HepG2 (cell line): ENCODE results near the gene STK40. TPM values are rescaled to one million over a fixed set of nuclear protein-coding genes. Genes with fewer than 3 reads are reported as not detected.
A peak's percentile ranks its signal among the peaks of the same experiment; 100 is the strongest.

ENCODE experiments used
- CREB1 ChIP-seq, 2 experiments: fragments of 450-650 bp in 1 of 2; IDR thresholded peaks; 2 replicates each; pipeline ENCODE4 v1.6.1; 2016 to 2017; ENCODE audit warnings: control low read depth in 1 of 2, mild to moderate bottlenecking in 1 of 2, missing compliant biosample characterization in 1 of 2, missing genetic modification characterization in 1 of 2
- CREM ChIP-seq, 2 experiments: sonication (generic) in 1 of 2; formaldehyde crosslinking in 1 of 2; IDR thresholded peaks; 2 replicates each; pipeline versions ENCODE4 v1.4.0 to v1.6.1; 2016 to 2020; ENCODE audit warnings: antibody characterized with exemption in 1 of 2, mild to moderate bottlenecking in 1 of 2, missing genetic modification reagents in 1 of 2
- GABPB1 ChIP-seq: IDR thresholded peaks from 2 replicates; pipeline ENCODE4 v1.6.1; 2016; ENCODE audit warnings: mild to moderate bottlenecking, missing genetic modification reagents, moderate library complexity, missing compliant biosample characterization
- HDAC1 ChIP-seq: sonication (generic); formaldehyde crosslinking; IDR thresholded peaks from 2 replicates; pipeline ENCODE4 v1.5.1; 2020; ENCODE audit warnings: mild to moderate bottlenecking, missing genetic modification reagents
- HNRNPK ChIP-seq: fragments of 200-400 bp; formaldehyde crosslinking; IDR thresholded peaks from 2 replicates; pipeline ENCODE4 v1.6.1; 2018; ENCODE audit warnings: low read length, low read depth, moderate library complexity, mild to moderate bottlenecking; ENCODE audit not compliant: poor library complexity, severe bottlenecking
- HOXA3 ChIP-seq: sonication (generic); formaldehyde crosslinking; IDR thresholded peaks from 2 replicates; pipeline ENCODE4 v1.5.0; 2020; ENCODE audit warnings: missing genetic modification reagents
- MEIS2 ChIP-seq: sonication (generic); formaldehyde crosslinking; IDR thresholded peaks from 2 replicates; pipeline ENCODE4 v1.9.0; 2021; ENCODE audit warnings: mild to moderate bottlenecking, missing genetic modification reagents
- MIER3 ChIP-seq: IDR thresholded peaks from 2 replicates; pipeline ENCODE4 v1.6.1; 2016; ENCODE audit warnings: missing compliant biosample characterization, borderline replicate concordance
- RCOR2 ChIP-seq: IDR thresholded peaks from 2 replicates; pipeline ENCODE4 v1.6.1; 2016; ENCODE audit warnings: missing biosample characterization, missing genetic modification reagents
- SKI ChIP-seq: fragments of 450-650 bp; IDR thresholded peaks from one replicate; pipeline ENCODE4 v1.6.1; 2018; ENCODE audit warnings: mild to moderate bottlenecking; ENCODE audit not compliant: partially characterized antibody
- SYNCRIP ChIP-seq: fragments of 200-400 bp; formaldehyde crosslinking; IDR thresholded peaks from 2 replicates; pipeline ENCODE4 v1.6.1; 2018; ENCODE audit warnings: mild to moderate bottlenecking, low read depth, low read length; ENCODE audit not compliant: insufficient read depth
- THAP11 ChIP-seq: IDR thresholded peaks from 2 replicates; pipeline ENCODE4 v1.6.1; 2016; ENCODE audit warnings: missing biosample characterization, missing genetic modification reagents
- ZNF274 ChIP-seq: sonication (generic); formaldehyde crosslinking; IDR thresholded peaks from 2 replicates; pipeline ENCODE4 v1.5.1; 2020; ENCODE audit warnings: mild to moderate bottlenecking, missing genetic modification reagents
- polyA plus RNA-seq, 8 experiments: library from polyadenylated mRNA; depleted of rRNA in 3 of 8; stranded (reverse) in 7 of 8; unstranded in 1 of 8; fragments of >200 nt; fragmentation: Illumina TruSeq in 4 of 8; extraction: Trizol in 4 of 8; gene quantifications; 2 replicates each; pipeline versions ENCODE4 v1.2.1 to v1.2.3, GENCODE V29; 2011 to 2016; ENCODE audit warnings: low read depth in 4 of 8, missing spikeins in 1 of 8, mixed read lengths in 1 of 8; ENCODE audit not compliant: insufficient read depth in 1 of 8
- total RNA-seq, 5 experiments: library from RNA; depleted of rRNA; stranded (reverse); fragments of >200 nt; fragmentation: Illumina TruSeq; extraction: Trizol; gene quantifications; 2 replicates each; pipeline ENCODE4 v1.2.3, GENCODE V29; 2016; ENCODE audit warnings: low read depth in 1 of 5
- TF ChIP-seq, protein P1 (sequence below): IDR thresholded peaks from 2 replicates; pipeline ENCODE4 v1.4.0; 2020; ENCODE audit warnings: mild to moderate bottlenecking, missing genetic modification reagents
- TF ChIP-seq, protein P2 (sequence below): sonication (generic); formaldehyde crosslinking; IDR thresholded peaks from 2 replicates; pipeline ENCODE4 v1.4.0; 2020; ENCODE audit warnings: missing genetic modification reagents
- TF ChIP-seq, protein P3 (sequence below): sonication (generic); formaldehyde crosslinking; IDR thresholded peaks from 2 replicates; pipeline ENCODE4 v1.4.0; 2020; ENCODE audit warnings: mild to moderate bottlenecking, missing genetic modification reagents
- TF ChIP-seq, protein P4 (sequence below): sonication (generic); formaldehyde crosslinking; IDR thresholded peaks from 2 replicates; pipeline ENCODE4 v1.4.0; 2020; ENCODE audit warnings: missing genetic modification reagents
- TF ChIP-seq, protein P5 (sequence below): sonication (generic); formaldehyde crosslinking; IDR thresholded peaks from 2 replicates; pipeline ENCODE4 v1.8.1; 2023; ENCODE audit warnings: mild to moderate bottlenecking, moderate library complexity, missing genetic modification reagents

STK40 gene
- total and polyA plus RNA-seq, 2 of the 13 experiments (the other 11 are each of a cell fraction or from before 2014, with no cell fraction given): 33.8 to 35.1 TPM

DNA sequence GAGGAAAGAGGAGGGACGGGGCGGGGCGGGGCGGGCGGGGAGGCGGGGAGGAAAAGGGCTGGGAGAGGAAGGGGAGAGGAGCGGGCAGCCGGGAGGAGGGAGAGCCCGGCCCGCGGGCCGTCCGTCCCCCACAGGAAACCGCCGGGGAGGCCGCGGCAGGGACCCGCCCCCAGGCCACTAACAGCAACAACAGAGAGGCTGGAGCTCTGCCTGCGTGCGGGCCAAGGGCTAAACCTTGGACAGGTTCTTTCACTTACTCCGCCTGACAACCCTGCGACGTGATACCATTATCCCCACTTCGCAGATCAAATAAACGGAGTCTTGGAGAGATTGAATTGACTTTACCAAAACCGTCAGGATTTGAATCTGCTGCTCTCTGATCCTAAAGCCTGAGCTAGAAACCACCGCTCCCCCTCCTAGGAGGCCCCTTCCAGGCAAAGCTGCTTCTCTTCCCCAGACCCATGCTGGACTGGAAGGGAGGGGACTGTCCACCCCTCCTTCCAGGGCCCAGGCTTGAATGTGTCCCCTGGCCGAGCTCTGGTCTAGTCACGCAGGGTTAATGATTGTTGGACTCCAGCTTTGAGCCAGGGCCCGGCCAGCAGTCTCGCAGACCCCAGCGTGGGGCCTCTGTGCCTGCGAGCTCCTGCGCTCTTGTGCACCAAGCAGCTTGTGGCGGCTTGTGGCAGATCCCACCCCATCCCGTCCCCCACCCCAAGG, 61.9 kb downstream of the STK40 start, which contains the start of gene EVA1B (continued):
- TF ChIP-seq, protein P1, sequence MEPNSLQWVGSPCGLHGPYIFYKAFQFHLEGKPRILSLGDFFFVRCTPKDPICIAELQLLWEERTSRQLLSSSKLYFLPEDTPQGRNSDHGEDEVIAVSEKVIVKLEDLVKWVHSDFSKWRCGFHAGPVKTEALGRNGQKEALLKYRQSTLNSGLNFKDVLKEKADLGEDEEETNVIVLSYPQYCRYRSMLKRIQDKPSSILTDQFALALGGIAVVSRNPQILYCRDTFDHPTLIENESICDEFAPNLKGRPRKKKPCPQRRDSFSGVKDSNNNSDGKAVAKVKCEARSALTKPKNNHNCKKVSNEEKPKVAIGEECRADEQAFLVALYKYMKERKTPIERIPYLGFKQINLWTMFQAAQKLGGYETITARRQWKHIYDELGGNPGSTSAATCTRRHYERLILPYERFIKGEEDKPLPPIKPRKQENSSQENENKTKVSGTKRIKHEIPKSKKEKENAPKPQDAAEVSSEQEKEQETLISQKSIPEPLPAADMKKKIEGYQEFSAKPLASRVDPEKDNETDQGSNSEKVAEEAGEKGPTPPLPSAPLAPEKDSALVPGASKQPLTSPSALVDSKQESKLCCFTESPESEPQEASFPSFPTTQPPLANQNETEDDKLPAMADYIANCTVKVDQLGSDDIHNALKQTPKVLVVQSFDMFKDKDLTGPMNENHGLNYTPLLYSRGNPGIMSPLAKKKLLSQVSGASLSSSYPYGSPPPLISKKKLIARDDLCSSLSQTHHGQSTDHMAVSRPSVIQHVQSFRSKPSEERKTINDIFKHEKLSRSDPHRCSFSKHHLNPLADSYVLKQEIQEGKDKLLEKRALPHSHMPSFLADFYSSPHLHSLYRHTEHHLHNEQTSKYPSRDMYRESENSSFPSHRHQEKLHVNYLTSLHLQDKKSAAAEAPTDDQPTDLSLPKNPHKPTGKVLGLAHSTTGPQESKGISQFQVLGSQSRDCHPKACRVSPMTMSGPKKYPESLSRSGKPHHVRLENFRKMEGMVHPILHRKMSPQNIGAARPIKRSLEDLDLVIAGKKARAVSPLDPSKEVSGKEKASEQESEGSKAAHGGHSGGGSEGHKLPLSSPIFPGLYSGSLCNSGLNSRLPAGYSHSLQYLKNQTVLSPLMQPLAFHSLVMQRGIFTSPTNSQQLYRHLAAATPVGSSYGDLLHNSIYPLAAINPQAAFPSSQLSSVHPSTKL (CRISPR knock-in tag): peak; percentile 43
- 0 out of 2 replicates have a peak, but pooled peaks have one; percentile 36 for TF ChIP-seq RCOR2 (CRISPR knock-in tag)
- peak; percentile 76 for TF ChIP-seq HDAC1 (CRISPR knock-in tag)
- TF ChIP-seq, protein P2, sequence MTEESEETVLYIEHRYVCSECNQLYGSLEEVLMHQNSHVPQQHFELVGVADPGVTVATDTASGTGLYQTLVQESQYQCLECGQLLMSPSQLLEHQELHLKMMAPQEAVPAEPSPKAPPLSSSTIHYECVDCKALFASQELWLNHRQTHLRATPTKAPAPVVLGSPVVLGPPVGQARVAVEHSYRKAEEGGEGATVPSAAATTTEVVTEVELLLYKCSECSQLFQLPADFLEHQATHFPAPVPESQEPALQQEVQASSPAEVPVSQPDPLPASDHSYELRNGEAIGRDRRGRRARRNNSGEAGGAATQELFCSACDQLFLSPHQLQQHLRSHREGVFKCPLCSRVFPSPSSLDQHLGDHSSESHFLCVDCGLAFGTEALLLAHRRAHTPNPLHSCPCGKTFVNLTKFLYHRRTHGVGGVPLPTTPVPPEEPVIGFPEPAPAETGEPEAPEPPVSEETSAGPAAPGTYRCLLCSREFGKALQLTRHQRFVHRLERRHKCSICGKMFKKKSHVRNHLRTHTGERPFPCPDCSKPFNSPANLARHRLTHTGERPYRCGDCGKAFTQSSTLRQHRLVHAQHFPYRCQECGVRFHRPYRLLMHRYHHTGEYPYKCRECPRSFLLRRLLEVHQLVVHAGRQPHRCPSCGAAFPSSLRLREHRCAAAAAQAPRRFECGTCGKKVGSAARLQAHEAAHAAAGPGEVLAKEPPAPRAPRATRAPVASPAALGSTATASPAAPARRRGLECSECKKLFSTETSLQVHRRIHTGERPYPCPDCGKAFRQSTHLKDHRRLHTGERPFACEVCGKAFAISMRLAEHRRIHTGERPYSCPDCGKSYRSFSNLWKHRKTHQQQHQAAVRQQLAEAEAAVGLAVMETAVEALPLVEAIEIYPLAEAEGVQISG (CRISPR knock-in tag): peak; percentile 80
- TF ChIP-seq, protein P3, sequence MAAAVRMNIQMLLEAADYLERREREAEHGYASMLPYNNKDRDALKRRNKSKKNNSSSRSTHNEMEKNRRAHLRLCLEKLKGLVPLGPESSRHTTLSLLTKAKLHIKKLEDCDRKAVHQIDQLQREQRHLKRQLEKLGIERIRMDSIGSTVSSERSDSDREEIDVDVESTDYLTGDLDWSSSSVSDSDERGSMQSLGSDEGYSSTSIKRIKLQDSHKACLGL: 0 out of 2 replicates have a peak, but pooled peaks have one; percentile 7
- TF ChIP-seq HNRNPK: peak; percentile 57
- no peak; the same call in 1 of the 2 replicates for TF ChIP-seq ZNF274 (CRISPR knock-in tag)
- peak; percentile 67 for TF ChIP-seq THAP11 (CRISPR knock-in tag)
- TF ChIP-seq, protein P4, sequence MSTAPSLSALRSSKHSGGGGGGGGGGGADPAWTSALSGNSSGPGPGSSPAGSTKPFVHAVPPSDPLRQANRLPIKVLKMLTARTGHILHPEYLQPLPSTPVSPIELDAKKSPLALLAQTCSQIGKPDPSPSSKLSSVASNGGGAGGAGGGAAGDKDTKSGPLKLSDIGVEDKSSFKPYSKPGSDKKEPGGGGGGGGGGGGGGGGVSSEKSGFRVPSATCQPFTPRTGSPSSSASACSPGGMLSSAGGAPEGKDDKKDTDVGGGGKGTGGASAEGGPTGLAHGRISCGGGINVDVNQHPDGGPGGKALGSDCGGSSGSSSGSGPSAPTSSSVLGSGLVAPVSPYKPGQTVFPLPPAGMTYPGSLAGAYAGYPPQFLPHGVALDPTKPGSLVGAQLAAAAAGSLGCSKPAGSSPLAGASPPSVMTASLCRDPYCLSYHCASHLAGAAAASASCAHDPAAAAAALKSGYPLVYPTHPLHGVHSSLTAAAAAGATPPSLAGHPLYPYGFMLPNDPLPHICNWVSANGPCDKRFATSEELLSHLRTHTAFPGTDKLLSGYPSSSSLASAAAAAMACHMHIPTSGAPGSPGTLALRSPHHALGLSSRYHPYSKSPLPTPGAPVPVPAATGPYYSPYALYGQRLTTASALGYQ (CRISPR knock-in tag): peak; percentile 57; the same call in 1 of the 2 replicates
- TF ChIP-seq CREB1 (IDR thresholded peaks at IDR 0.05): no peak
- TF ChIP-seq CREB1 (CRISPR knock-in tag; IDR thresholded peaks at IDR 0.05): peak; percentile 70
- peak; percentile 42; the same call in 1 of the 2 replicates for TF ChIP-seq MEIS2 (CRISPR knock-in tag)
- TF ChIP-seq CREM (IDR thresholded peaks at IDR 0.05): no peak
- no peak for TF ChIP-seq CREM (CRISPR knock-in tag; IDR thresholded peaks at IDR 0.05)
- TF ChIP-seq SYNCRIP: no peak
- TF ChIP-seq SKI: no peak
- TF ChIP-seq MIER3: peak; percentile 82; the same call in 1 of the 2 replicates
- TF ChIP-seq GABPB1: peak; percentile 57
- peak; percentile 41; the same call in 1 of the 2 replicates for TF ChIP-seq HOXA3 (CRISPR knock-in tag)
- TF ChIP-seq, protein P5, sequence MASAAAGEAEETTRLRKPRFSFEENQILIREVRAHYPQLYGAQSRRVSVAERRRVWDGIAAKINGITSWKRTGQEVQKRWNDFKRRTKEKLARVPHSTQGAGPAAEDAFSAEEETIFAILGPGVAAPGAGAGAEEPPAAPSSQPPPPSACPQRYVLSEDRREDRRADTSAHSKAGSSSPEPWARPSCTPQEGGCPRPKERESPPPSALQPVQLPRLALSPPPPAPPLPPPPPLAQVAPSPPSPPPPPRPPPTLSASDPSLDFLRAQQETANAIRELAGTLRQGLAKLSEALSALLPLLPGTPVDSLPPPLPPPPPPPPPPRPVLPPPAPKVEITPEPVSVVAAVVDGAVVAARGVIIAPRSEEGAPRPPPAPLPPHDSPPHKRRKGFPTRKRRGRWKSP (CRISPR knock-in tag): no peak
